SK-N-SH treated with all-trans-retinoic acid at 6 μM for 48 hours (cell line): Measurements from ENCODE around the gene ZNF783.

Experiments used
- ARNTL ChIP-seq: fragments of 450-650 bp; formaldehyde crosslinking; IDR thresholded peaks from 2 replicates; pipeline ENCODE4 v1.5.0; 2020; ENCODE audit warnings: low read depth, mild to moderate bottlenecking, moderate library complexity, borderline replicate concordance
- BACH2 ChIP-seq: fragments of 250-450 bp; sonication (Bioruptor Pico); IDR thresholded peaks from 2 replicates; pipeline ENCODE4 v1.9.0; 2021; ENCODE audit warnings: mild to moderate bottlenecking, borderline replicate concordance
- OSR1 ChIP-seq: fragments of 250-450 bp; sonication (Bioruptor Pico); IDR thresholded peaks from 2 replicates; pipeline ENCODE4 v1.8.0; 2022; ENCODE audit warnings: moderate library complexity, mild to moderate bottlenecking, inconsistent platforms
- RARB ChIP-seq: fragments of 250-450 bp; sonication (Bioruptor Pico); IDR thresholded peaks from 2 replicates; pipeline ENCODE4 v1.8.0; 2021; ENCODE audit warnings: mild to moderate bottlenecking, moderate library complexity
- TOX ChIP-seq: fragments of 250-450 bp; sonication (Bioruptor Pico); IDR thresholded peaks from 2 replicates; pipeline ENCODE4 v1.8.0; 2021; ENCODE audit warnings: mild to moderate bottlenecking, moderate library complexity, borderline replicate concordance
- ZC3H10 ChIP-seq: fragments of 250-450 bp; sonication (Bioruptor Pico); IDR thresholded peaks from 2 replicates; pipeline ENCODE4 v1.5.1; 2021; ENCODE audit warnings: mild to moderate bottlenecking, moderate library complexity
- ZFP3 ChIP-seq: fragments of 250-450 bp; sonication (Bioruptor Pico); IDR thresholded peaks from 2 replicates; pipeline ENCODE4 v1.5.0; 2020; ENCODE audit warnings: mild to moderate bottlenecking, moderate library complexity
- ZFP30 ChIP-seq: fragments of 450-650 bp; formaldehyde crosslinking; IDR thresholded peaks from 2 replicates; pipeline ENCODE4 v1.5.0; 2022; ENCODE audit warnings: mild to moderate bottlenecking, moderate library complexity
- ZNF565 ChIP-seq: fragments of 450-650 bp; formaldehyde crosslinking; conservative IDR thresholded peaks from 2 replicates; pipeline ENCODE4 v1.5.0; 2020; ENCODE audit warnings: low read depth, mild to moderate bottlenecking, moderate library complexity
- TF ChIP-seq, protein P1 (sequence below): fragments of 250-450 bp; sonication (Bioruptor Pico); IDR thresholded peaks from 2 replicates; pipeline ENCODE4 v1.5.0; 2020; ENCODE audit warnings: mild to moderate bottlenecking, moderate library complexity
- TF ChIP-seq, protein P2 (sequence below): fragments of 250-450 bp; sonication (Bioruptor Pico); IDR thresholded peaks from 2 replicates; pipeline ENCODE4 v1.8.0; 2021; ENCODE audit warnings: low read depth, mild to moderate bottlenecking, moderate library complexity, borderline replicate concordance

DNA sequence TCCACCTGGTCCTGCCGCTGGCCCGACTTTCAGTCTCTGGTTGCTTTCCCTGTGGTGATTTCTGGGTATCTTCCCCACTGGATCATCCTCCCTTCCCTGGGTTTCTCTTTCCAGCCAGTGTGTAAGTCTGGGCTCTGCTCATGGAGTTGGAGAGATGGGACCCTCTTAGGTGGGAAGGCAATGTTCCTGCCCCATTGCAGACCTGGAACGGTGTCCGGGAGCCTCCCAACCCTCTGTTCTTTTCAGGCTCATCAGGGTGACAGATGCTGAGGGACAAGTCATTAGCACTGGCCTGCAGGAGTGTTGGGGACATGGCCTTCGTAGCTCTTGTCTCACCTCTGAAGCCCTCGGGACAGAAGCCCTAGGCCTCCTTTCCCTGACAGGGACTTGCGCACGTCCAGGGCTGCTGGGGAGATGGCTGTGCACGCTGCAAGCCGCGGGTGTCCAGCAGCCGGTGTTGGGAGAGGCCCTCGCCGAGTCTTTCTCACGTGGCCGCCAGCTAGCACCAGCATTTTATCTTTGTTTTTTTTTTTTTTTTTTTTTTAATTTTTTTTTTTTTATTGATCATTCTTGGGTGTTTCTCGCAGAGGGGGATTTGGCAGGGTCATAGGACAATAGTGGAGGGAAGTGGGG is 17.2 kb downstream of the ZNF783 start:
- TF ChIP-seq OSR1 (CRISPR knock-in tag) (no peak), ZNF565 (CRISPR knock-in tag) (no peak), ZFP3 (CRISPR knock-in tag) (no peak), ZC3H10 (CRISPR knock-in tag) (no peak), RARB (CRISPR knock-in tag) (no peak), ZFP30 (CRISPR knock-in tag) (no peak), ARNTL (CRISPR knock-in tag) (no peak), TOX (CRISPR knock-in tag) (no peak), BACH2 (CRISPR knock-in tag) (no peak)
- TF ChIP-seq, protein P1, sequence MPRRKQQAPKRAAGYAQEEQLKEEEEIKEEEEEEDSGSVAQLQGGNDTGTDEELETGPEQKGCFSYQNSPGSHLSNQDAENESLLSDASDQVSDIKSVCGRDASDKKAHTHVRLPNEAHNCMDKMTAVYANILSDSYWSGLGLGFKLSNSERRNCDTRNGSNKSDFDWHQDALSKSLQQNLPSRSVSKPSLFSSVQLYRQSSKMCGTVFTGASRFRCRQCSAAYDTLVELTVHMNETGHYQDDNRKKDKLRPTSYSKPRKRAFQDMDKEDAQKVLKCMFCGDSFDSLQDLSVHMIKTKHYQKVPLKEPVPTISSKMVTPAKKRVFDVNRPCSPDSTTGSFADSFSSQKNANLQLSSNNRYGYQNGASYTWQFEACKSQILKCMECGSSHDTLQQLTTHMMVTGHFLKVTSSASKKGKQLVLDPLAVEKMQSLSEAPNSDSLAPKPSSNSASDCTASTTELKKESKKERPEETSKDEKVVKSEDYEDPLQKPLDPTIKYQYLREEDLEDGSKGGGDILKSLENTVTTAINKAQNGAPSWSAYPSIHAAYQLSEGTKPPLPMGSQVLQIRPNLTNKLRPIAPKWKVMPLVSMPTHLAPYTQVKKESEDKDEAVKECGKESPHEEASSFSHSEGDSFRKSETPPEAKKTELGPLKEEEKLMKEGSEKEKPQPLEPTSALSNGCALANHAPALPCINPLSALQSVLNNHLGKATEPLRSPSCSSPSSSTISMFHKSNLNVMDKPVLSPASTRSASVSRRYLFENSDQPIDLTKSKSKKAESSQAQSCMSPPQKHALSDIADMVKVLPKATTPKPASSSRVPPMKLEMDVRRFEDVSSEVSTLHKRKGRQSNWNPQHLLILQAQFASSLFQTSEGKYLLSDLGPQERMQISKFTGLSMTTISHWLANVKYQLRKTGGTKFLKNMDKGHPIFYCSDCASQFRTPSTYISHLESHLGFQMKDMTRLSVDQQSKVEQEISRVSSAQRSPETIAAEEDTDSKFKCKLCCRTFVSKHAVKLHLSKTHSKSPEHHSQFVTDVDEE = no peak
- TF ChIP-seq, protein P2, sequence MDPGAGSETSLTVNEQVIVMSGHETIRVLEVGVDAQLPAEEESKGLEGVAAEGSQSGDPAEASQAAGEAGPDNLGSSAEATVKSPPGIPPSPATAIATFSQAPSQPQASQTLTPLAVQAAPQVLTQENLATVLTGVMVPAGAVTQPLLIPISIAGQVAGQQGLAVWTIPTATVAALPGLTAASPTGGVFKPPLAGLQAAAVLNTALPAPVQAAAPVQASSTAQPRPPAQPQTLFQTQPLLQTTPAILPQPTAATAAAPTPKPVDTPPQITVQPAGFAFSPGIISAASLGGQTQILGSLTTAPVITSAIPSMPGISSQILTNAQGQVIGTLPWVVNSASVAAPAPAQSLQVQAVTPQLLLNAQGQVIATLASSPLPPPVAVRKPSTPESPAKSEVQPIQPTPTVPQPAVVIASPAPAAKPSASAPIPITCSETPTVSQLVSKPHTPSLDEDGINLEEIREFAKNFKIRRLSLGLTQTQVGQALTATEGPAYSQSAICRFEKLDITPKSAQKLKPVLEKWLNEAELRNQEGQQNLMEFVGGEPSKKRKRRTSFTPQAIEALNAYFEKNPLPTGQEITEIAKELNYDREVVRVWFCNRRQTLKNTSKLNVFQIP (CRISPR knock-in tag) = no peak
